ENCODE results near the gene YIPF3.
"Not testable (repeated sequence)": the region's sequence is repeated elsewhere in the genome, so short reads cannot be mapped to it uniquely, and the experiment has no call there.

YIPF3 gene

GRCh38 chr6:43467752-43468151 is 49.0 kb downstream of the YIPF3 start:
- in situ Hi-C loops (cut with MboI; ENCODE audit: low sequenced_read_pairs): no loop called here

GRCh38 chr6:43467265-43467664 is 49.5 kb downstream of the YIPF3 start:
- in situ Hi-C loops (cut with MboI; ENCODE audit: low sequenced_read_pairs): not testable (repeated sequence)

- in situ Hi-C loops (cut with MboI; ENCODE audit: low sequenced_read_pairs): no loop called here
Measured at GRCh38 chr6:43465948-43466347, 50.8 kb downstream of the YIPF3 start.

- in situ Hi-C loops (cut with MboI; ENCODE audit: low sequenced_read_pairs): no loop called here
Measured at GRCh38 chr6:43464337-43464736, 52.4 kb downstream of the YIPF3 start.

GRCh38 chr6:43461936-43462335 is 54.8 kb downstream of the YIPF3 start:
- in situ Hi-C loops (cut with MboI; ENCODE audit: low sequenced_read_pairs): no loop called here

Data from HL-60/S4 treated with retinoic acid at 250 ng/mL for 4 days and 3 days (cell line).